NB4 (cell line): ENCODE data around the gene PLPPR1.

ENCODE experiments used
- MYC ChIP-seq: IDR thresholded peaks from 2 replicates; pipeline ENCODE4 v1.6.1; 2011; ENCODE audit warnings: low read depth, low read length
- POLR2A ChIP-seq: IDR thresholded peaks from 2 replicates; pipeline ENCODE4 v1.6.1; 2011; ENCODE audit warnings: mild to moderate bottlenecking; ENCODE audit not compliant: insufficient read length; ENCODE audit errors: extremely low read depth
- TF ChIP-seq, protein P1 (sequence below): IDR thresholded peaks from one replicate; pipeline ENCODE4 v1.5.1; 2012; ENCODE audit warnings: low read depth, low read length
- TF ChIP-seq, protein P2 (sequence below): IDR thresholded peaks from 2 replicates; pipeline ENCODE4 v1.6.1; 2011; ENCODE audit warnings: low read depth, low read length

DNA sequence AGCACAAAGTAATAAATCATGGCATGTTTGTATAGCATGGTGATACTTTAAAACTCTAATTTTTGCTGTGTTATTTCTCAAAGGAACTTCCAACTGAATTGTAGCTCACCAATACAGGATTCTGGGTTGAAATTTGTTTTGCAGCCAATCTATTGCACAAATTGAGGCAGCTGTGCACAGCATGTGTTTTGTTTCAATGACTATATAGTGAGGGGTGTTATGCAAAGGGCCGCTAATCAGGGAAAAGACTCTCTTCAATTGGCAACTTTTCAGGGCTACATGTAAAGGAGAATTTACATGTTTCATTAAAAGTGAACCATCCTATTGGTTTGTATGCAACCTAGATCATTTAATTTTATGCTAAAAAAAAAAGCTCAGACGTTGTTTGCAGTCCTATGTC lies 44.6 kb downstream of the PLPPR1 start:
- TF ChIP-seq, protein P1, sequence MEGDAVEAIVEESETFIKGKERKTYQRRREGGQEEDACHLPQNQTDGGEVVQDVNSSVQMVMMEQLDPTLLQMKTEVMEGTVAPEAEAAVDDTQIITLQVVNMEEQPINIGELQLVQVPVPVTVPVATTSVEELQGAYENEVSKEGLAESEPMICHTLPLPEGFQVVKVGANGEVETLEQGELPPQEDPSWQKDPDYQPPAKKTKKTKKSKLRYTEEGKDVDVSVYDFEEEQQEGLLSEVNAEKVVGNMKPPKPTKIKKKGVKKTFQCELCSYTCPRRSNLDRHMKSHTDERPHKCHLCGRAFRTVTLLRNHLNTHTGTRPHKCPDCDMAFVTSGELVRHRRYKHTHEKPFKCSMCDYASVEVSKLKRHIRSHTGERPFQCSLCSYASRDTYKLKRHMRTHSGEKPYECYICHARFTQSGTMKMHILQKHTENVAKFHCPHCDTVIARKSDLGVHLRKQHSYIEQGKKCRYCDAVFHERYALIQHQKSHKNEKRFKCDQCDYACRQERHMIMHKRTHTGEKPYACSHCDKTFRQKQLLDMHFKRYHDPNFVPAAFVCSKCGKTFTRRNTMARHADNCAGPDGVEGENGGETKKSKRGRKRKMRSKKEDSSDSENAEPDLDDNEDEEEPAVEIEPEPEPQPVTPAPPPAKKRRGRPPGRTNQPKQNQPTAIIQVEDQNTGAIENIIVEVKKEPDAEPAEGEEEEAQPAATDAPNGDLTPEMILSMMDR: no peak
- TF ChIP-seq MYC (no peak), POLR2A (no peak)
- TF ChIP-seq, protein P2, sequence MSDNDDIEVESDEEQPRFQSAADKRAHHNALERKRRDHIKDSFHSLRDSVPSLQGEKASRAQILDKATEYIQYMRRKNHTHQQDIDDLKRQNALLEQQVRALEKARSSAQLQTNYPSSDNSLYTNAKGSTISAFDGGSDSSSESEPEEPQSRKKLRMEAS: no peak
